Measurements from ENCODE around the gene BTBD7.
A peak's percentile ranks its signal among the peaks of the same experiment; 100 is the strongest.
"Not testable (repeated sequence)": the region's sequence is repeated elsewhere in the genome, so short reads cannot be mapped to it uniquely, and the experiment has no call there.

The BTBD7 gene, protein sequence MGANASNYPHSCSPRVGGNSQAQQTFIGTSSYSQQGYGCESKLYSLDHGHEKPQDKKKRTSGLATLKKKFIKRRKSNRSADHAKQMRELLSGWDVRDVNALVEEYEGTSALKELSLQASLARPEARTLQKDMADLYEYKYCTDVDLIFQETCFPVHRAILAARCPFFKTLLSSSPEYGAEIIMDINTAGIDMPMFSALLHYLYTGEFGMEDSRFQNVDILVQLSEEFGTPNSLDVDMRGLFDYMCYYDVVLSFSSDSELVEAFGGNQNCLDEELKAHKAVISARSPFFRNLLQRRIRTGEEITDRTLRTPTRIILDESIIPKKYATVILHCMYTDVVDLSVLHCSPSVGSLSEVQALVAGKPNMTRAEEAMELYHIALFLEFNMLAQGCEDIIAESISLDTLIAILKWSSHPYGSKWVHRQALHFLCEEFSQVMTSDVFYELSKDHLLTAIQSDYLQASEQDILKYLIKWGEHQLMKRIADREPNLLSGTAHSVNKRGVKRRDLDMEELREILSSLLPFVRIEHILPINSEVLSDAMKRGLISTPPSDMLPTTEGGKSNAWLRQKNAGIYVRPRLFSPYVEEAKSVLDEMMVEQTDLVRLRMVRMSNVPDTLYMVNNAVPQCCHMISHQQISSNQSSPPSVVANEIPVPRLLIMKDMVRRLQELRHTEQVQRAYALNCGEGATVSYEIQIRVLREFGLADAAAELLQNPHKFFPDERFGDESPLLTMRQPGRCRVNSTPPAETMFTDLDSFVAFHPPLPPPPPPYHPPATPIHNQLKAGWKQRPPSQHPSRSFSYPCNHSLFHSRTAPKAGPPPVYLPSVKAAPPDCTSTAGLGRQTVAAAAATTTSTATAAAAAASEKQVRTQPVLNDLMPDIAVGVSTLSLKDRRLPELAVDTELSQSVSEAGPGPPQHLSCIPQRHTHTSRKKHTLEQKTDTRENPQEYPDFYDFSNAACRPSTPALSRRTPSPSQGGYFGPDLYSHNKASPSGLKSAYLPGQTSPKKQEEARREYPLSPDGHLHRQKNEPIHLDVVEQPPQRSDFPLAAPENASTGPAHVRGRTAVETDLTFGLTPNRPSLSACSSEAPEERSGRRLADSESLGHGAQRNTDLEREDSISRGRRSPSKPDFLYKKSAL

DNA sequence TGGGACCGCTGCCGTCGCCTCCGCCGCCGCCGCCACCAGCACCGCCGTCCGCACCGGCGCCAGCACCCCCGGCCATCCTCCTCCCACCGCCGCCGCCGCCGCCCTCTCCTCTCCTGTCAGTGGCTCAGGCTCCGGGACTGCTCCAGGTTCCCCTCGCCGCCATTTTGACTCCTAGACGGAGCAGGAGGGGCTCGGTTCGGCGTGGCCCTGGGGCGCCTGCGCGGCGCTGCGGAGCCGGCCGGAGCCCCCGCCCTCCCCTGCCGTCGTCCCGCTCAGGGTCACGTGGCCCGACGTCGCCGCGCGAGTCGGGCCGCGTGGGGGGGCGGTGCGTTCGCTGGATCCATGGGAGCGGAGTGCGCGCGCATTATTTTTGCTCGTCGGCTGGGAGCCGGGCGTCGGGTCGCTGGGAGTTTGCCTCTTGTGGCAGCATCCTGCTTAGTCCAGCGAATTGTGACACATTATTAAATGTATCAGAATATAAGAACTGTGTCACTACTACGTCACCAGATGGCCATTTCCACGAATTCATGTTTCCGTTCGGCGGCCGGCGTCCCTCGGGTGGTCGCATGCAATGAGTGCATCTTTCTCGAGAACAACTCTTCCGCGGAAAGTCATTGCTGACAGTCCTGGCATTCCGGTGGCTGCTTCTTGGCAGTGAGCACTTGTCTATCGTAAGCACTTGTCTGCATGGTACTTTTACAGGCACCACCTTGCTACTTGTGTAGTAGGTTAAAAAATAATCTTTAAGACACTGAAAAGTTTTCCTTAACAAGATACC lies at the start of gene BTBD7:
TSS of gene BTBD7 (minus strand) at position 184 of the 778 bp plus-strand sequence. CDS start 36,985 bp downstream, outside the sequence.
- peak within 1 kb of the TSS; percentile 92 for H3K27ac ChIP-seq
- TF ChIP-seq ZFX (IDR thresholded peaks at IDR 0.05), result no peak
- TF ChIP-seq, protein P1, sequence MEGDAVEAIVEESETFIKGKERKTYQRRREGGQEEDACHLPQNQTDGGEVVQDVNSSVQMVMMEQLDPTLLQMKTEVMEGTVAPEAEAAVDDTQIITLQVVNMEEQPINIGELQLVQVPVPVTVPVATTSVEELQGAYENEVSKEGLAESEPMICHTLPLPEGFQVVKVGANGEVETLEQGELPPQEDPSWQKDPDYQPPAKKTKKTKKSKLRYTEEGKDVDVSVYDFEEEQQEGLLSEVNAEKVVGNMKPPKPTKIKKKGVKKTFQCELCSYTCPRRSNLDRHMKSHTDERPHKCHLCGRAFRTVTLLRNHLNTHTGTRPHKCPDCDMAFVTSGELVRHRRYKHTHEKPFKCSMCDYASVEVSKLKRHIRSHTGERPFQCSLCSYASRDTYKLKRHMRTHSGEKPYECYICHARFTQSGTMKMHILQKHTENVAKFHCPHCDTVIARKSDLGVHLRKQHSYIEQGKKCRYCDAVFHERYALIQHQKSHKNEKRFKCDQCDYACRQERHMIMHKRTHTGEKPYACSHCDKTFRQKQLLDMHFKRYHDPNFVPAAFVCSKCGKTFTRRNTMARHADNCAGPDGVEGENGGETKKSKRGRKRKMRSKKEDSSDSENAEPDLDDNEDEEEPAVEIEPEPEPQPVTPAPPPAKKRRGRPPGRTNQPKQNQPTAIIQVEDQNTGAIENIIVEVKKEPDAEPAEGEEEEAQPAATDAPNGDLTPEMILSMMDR (conservative IDR thresholded peaks at IDR 0.05), result peak; percentile 35

DNA sequence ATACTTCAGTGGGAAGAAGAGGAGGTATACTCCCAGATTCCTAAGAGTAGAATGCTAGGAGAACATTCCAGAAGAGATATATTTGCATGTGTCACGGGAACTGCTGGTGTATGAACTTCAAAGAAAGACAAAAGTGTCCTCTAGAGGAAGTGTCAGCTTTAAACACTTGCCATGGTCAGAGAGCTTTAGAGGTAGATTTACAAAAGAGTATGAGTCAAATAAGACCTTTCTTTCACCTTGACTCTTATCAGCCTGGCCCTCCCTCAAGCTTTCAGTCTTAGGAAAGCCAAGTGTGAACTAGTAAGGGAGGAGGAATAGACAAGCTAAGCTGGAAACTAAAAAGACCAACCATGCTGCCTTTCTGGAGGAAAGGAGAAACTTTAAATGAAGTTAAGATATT lies 48.8 kb upstream of the BTBD7 start:
- TF ChIP-seq, protein P1 (conservative IDR thresholded peaks at IDR 0.05), result no peak
- no peak for TF ChIP-seq ZFX (IDR thresholded peaks at IDR 0.05)
- no peak overlapping the region for H3K27ac ChIP-seq

DNA sequence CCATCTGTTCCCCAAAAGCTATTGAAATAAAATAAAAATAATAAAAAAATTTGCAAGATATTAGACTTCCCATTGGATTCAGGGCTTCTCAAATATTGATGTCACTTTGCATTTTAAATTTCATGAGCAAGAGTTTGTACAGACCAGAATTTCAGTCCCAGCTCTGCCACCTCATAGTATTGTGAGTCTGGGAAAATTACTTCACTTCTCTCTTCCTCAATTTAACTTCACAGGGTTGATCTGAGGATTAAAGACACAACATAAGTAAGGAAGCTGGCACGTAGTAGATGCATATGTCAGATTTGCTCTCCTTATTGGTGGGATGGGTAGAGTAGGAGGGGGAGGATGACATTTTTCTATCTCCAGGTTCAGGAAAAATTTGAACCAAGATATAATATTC lies 47.0 kb upstream of the BTBD7 start:
- TF ChIP-seq, protein P1 (conservative IDR thresholded peaks at IDR 0.05), result no peak
- TF ChIP-seq ZFX (IDR thresholded peaks at IDR 0.05), result no peak
- H3K27ac ChIP-seq, result no peak overlapping the region

DNA sequence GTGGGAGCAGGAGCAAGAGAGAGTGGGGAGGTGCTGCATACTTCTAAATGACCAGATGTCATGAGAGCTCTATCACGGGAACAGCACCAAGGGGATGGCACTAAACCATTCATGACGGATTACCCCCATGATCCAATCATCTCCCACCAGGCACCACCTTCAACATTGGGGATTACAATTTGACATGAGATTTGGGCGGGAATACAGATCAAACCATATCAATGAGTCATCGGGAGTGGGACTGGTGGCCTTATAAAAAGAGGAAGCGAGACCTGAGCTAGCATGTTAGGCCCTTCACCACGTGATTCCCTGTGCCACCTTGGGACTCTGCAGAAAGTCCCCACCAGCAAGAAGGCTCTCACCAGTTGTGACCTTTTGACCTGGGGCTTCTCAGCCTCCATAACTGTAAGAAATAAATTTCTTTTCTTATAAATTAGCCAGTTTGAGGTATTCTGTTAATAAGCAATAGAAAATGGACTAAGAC lies 42.9 kb upstream of the BTBD7 start:
- TF ChIP-seq, protein P1 (conservative IDR thresholded peaks at IDR 0.05), result no peak
- TF ChIP-seq ZFX (IDR thresholded peaks at IDR 0.05), result no peak
- H3K27ac ChIP-seq, result no peak overlapping the region

DNA sequence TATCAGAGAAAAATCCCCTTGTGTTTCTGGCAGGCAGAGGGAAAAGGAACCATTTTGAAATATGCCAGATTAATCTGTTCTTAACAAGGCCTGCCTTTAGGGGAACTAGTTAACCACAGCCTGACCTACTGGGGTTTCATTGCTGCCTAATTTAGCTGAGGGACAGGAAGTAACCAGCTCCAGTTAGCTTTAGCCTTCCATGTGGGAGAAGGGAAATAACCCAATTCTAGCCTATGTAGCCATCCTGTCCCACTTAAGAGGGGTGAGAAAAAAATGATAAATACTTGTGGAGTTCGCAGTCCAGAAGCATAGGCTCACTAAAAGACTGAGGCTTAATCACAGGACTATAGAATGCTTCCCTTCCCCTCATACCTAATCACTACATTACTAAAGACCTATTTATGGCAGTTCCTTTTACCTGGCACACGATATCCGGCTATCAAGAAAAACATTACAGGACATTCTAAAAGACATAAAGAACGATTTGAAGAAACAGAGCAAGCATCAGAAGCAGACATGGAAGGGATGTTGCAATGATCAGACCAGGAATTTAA lies 37.0 kb upstream of the BTBD7 start:
- no peak overlapping the region for H3K27ac ChIP-seq
- TF ChIP-seq, protein P1 (conservative IDR thresholded peaks at IDR 0.05), result no peak
- TF ChIP-seq ZFX (IDR thresholded peaks at IDR 0.05), result no peak

DNA sequence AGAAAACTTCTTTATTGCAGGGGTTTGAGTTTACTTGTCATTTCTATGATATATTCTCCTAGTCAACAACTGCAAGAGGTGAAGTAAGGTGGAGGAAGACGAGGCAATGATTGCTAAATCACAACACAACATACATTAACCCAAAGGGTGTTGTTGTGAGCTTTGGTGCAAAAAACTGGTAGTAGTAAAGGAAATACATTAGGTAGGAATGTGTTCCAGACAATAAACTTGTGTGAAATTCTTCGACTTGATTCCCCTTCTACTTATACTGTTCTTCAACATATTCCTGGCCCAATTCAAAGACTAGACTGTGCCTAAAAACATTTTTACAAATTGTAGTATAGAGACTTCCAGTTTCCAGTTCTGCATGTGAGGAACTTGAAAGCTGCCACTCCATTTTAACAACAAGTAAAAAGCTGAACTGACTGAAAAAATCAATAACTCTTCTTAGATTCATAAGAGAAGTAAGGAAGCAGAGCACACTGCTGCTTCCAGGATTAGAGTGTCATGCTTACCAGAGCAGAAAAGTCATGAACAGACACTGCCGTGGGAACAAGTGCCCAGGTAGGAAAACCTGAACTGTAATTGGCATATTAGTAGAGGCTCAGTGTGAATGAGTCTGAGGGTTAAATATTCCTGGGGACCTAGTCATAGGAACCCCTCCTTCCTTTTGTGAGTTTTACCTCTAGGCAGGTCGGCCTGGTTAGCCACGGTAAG lies 36.3 kb upstream of the BTBD7 start:
- TF ChIP-seq ZFX (IDR thresholded peaks at IDR 0.05), result no peak
- TF ChIP-seq, protein P1 (conservative IDR thresholded peaks at IDR 0.05), result no peak

DNA sequence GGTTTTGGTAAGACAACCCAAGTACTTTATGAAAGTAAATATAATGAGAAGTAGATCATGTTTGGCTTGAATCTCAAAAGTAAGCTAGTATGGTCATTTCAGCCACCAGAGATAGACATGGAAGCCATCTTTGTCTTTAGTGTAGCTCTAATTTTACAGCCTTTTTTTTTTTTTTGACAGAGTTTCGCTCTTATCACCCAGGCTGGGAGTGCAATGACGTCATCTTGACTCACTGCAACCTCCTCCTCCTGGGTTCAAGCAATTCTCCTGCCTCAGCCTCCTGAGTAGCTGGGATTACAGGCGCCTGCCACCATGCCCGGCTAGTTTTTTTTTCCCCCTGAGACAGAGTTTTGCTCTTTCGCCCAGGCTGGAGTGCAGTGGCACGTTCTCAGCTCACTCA lies 22.0 kb upstream of the BTBD7 start:
- not testable (repeated sequence) for H3K27ac ChIP-seq

More for the DNA sequence above, 36.3 kb upstream of the BTBD7 start:
- H3K27ac ChIP-seq, result no peak overlapping the region
